Measurements from ENCODE around the gene NCAM1. TPM values are rescaled to one million over a fixed set of nuclear protein-coding genes. Genes with fewer than 3 reads are reported as not detected.
A peak's percentile ranks its signal among the peaks of the same experiment; 100 is the strongest.

The NCAM1 gene
- polyA plus RNA-seq, 3 donors from 2014 or later = 35.7 to 143 (median 49.1) TPM

DNA sequence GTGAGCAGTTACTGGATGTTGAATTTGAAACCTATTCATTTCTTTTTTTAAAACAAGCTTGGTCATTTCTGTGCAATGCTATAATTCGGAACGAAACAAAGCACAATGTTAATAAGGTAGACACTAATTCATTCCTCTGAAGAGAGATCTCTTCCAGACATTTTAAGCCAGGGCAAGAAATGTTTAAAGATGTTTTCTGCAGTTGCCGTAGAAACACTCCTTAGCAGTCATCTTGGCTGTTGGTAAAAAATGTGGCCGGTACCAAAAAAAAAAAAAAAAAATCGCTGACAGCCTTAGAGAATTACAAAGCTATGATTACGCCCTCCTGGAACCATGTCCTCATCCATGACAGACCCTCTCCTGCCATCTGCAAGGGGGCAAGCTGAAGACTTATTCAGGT, 286.7 kb downstream of the NCAM1 start:
- H3K36me3 Mint-ChIP-seq = peaks cover 39 to 61% (median 42%) of the 10 kb centered on the region in 3 donors
- H3K4me1 Mint-ChIP-seq = peaks cover 8 to 27% of the 10 kb centered on the region in 2 donors
- H3K9me3 Mint-ChIP-seq = no peaks in the 10 kb centered on the region
- H3K27ac Mint-ChIP-seq = no peak overlapping the region
- peaks cover 2 to 5% (median 3%) of the 10 kb centered on the region in 3 donors for H3K27me3 Mint-ChIP-seq (ENCODE audit: low read depth in 3 of 3)
- H3K4me3 Mint-ChIP-seq = no peak overlapping the region
- DNase-seq = no peak

DNA sequence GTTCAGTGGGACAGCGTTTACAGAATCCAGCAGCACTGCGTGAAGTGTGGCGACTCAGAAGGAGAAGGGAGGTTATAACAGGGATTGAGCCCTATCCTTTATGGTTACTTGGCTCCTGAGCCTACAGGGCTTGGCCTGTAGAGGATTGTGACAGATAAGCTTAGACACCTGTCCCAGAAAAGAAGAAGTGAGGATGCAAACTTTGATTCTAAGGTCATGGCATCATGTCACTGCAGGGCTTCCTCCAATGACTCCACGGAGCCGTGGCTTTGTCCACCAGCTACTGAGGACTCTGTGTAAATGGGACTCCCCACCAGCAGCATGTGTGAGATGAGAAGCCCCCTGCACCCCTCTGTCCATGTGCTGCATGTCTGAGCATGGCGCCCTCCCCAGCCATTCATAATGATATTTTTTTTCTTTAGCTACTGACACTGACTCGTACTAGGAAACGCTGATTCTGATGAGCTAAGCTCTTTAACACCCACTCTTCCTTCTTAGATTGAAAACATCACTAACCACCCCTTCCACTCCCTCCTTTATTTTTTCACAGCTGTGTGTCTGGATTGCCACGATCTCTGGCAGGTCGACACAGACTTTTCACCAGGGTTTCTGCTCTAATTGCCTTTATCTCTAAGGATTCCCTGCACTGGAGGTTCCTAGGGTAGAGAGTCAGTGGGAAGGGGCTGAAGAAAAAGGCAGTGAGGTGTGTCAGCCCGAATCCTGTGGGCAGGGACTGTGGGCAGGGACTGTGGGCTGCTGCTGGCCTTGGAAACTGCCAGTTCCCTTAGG, 287.7 kb downstream of the NCAM1 start:
- DNase-seq = no peak
- H3K4me3 Mint-ChIP-seq = no peak overlapping the region
- no peaks in the 10 kb centered on the region for H3K9me3 Mint-ChIP-seq
- no peak overlapping the region for H3K27ac Mint-ChIP-seq
- peaks cover 0 to 20% of the 10 kb centered on the region in 2 donors for H3K4me1 Mint-ChIP-seq
- H3K36me3 Mint-ChIP-seq = peaks cover 39 to 55% (median 42%) of the 10 kb centered on the region in 3 donors
- H3K27me3 Mint-ChIP-seq (ENCODE audit: low read depth in 3 of 3) = peaks cover 2 to 3% (median 2%) of the 10 kb centered on the region in 3 donors

DNA sequence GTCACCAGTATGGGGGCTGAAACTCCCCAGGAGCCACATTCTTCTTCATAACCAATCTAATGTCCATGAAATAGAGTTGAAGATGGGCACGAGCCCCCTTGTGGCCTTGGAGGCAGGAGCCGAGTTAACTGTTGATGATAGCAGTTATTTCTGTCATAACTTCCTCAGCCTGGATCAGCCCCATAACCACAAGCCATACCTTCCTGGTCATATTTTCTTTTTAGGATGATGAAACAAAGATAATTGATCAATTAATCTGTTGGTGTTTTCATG, 288.2 kb downstream of the NCAM1 start:
- Mint-ChIP-seq H3K4me3 (no peak overlapping the region), H3K9me3 (no peaks in the 10 kb centered on the region), H3K27me3 (ENCODE audit: low read depth in 3 of 3) (peaks cover 2 to 3% (median 2%) of the 10 kb centered on the region in 3 donors), H3K27ac (no peak overlapping the region), H3K36me3 (peaks cover 36 to 56% (median 37%) of the 10 kb centered on the region in 3 donors), H3K4me1 (peaks cover 0 to 20% of the 10 kb centered on the region in 2 donors)
- no peak for DNase-seq

DNA sequence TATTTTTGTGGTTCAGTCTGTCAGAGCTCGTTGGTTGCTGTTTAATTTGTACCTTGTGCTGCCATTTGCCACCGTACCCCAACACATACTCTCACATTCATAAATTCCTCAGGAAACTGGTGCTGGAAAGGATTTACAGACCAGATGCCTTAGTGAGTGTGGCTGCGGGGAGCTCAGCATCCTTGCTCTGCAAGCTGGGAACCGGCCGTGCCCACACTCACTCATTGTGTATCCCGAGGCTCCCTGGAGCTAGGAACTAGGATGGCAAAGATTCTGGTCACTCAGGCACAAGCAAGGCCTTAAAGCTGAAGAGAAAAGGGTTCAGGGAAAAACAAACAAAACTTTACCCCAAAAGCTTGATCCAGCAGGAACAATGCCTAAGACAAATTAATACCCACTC, 288.6 kb downstream of the NCAM1 start:
- H3K4me3 Mint-ChIP-seq = no peak overlapping the region
- H3K4me1 Mint-ChIP-seq = peaks cover 0 to 20% of the 10 kb centered on the region in 2 donors
- DNase-seq = no peak
- no peak overlapping the region for H3K27ac Mint-ChIP-seq
- no peaks in the 10 kb centered on the region for H3K9me3 Mint-ChIP-seq
- H3K36me3 Mint-ChIP-seq = peaks cover 33 to 54% (median 34%) of the 10 kb centered on the region in 3 donors
- peaks cover 2 to 3% (median 2%) of the 10 kb centered on the region in 3 donors for H3K27me3 Mint-ChIP-seq (ENCODE audit: low read depth in 3 of 3)

DNA sequence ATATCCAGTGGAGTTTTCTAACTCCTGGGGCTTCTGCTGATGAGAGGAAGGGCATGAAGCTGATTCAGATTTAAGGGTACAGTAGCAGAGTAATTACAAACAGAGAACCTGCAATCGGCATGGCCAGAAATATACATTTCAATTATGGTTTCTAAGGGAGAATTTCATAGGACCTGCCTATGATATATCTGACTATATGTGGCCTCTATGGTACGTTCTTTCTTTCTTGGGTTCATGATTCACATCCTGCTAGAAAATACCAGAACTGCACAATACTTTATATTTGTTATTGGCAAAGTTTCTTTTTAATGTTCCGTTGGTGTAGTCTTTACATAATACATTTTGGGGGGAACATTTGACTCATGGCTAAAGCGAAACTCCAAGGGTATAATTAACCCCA, 290.1 kb downstream of the NCAM1 start:
- no peaks in the 10 kb centered on the region for H3K9me3 Mint-ChIP-seq
- DNase-seq = no peak
- peaks cover 0 to 13% of the 10 kb centered on the region in 2 donors for H3K4me1 Mint-ChIP-seq
- no peak overlapping the region for H3K4me3 Mint-ChIP-seq
- H3K36me3 Mint-ChIP-seq = peaks cover 24 to 53% (median 28%) of the 10 kb centered on the region in 3 donors
- H3K27me3 Mint-ChIP-seq (ENCODE audit: low read depth in 3 of 3) = peaks cover 2 to 3% (median 2%) of the 10 kb centered on the region in 3 donors
- H3K27ac Mint-ChIP-seq = no peak overlapping the region

DNA sequence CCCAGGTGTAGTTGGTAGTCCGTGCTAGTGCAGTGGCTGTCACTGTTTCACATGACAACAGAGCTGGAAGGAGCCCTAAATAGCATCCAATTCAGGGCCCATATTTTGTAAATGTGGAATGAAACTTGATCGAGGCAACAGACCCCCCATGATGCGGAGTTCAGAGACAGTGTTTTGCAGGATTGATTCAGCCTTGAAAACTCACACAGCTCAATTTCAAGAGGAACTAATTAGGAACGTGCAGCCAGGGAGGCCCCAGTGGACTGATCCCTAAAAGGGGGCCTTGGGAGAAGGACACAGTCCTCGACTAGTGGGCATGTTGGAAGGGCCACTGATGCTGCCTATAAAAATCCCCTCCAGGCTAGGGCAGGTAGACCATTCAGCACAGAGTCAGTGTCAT, 292.2 kb downstream of the NCAM1 start:
- no peak overlapping the region for H3K4me3 Mint-ChIP-seq
- H3K27me3 Mint-ChIP-seq (ENCODE audit: low read depth in 3 of 3) = peaks cover 2 to 4% (median 3%) of the 10 kb centered on the region in 3 donors
- no peak overlapping the region for H3K27ac Mint-ChIP-seq
- no peaks in the 10 kb centered on the region for H3K9me3 Mint-ChIP-seq
- H3K4me1 Mint-ChIP-seq = no peaks in the 10 kb centered on the region
- DNase-seq = no peak
- peaks cover 12 to 43% (median 17%) of the 10 kb centered on the region in 3 donors for H3K36me3 Mint-ChIP-seq

DNA sequence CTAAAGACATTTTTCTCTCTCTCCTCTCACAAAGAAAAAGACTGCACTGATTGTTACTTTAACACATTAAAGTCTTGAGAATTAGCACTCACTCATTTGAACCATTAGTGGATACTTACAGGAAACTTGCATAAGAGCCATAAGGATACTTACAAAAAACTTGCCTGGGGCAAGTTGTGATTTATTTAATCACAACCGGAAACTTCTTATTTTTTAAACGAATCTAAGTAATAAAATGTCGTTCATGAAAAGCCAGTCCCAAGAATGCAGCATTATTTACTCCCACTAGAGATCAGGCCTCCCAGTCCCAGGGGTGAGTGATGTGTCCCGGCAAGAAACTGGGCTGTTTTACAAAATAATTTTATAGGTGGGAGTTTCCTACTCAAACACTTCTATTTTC, 293.9 kb downstream of the NCAM1 start:
- peaks cover 0 to 3% of the 10 kb centered on the region in 2 donors for H3K4me1 Mint-ChIP-seq
- peaks cover 14 to 39% (median 19%) of the 10 kb centered on the region in 3 donors for H3K36me3 Mint-ChIP-seq
- no peaks in the 10 kb centered on the region for H3K9me3 Mint-ChIP-seq
- no peak overlapping the region for H3K4me3 Mint-ChIP-seq
- no peak overlapping the region for H3K27ac Mint-ChIP-seq
- DNase-seq = no peak
- peaks cover 0 to 2% (median 2%) of the 10 kb centered on the region in 3 donors for H3K27me3 Mint-ChIP-seq (ENCODE audit: low read depth in 3 of 3)

DNA sequence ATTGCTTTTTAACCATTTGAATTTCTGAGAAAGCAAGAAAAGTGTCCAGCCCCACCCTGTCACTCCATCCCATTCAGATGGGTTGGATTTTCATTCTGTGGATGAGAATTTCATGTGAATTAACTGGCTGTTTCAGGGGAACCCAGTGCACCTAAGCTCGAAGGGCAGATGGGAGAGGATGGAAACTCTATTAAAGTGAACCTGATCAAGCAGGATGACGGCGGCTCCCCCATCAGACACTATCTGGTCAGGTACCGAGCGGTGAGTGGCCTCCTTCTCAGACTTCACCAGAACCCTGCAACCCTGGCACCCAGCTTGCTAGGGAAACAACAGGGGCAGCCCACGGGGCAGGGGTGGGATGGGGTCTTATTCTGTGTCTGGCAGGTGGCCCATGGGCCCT, 294.5 kb downstream of the NCAM1 start:
- no peak overlapping the region for H3K27ac Mint-ChIP-seq
- DNase-seq = no peak
- H3K36me3 Mint-ChIP-seq = peaks cover 20 to 41% (median 22%) of the 10 kb centered on the region in 3 donors
- H3K4me1 Mint-ChIP-seq = peaks cover 0 to 9% of the 10 kb centered on the region in 2 donors
- H3K9me3 Mint-ChIP-seq = no peaks in the 10 kb centered on the region
- peaks cover 0 to 2% (median 2%) of the 10 kb centered on the region in 3 donors for H3K27me3 Mint-ChIP-seq (ENCODE audit: low read depth in 3 of 3)
- H3K4me3 Mint-ChIP-seq = no peak overlapping the region

DNA sequence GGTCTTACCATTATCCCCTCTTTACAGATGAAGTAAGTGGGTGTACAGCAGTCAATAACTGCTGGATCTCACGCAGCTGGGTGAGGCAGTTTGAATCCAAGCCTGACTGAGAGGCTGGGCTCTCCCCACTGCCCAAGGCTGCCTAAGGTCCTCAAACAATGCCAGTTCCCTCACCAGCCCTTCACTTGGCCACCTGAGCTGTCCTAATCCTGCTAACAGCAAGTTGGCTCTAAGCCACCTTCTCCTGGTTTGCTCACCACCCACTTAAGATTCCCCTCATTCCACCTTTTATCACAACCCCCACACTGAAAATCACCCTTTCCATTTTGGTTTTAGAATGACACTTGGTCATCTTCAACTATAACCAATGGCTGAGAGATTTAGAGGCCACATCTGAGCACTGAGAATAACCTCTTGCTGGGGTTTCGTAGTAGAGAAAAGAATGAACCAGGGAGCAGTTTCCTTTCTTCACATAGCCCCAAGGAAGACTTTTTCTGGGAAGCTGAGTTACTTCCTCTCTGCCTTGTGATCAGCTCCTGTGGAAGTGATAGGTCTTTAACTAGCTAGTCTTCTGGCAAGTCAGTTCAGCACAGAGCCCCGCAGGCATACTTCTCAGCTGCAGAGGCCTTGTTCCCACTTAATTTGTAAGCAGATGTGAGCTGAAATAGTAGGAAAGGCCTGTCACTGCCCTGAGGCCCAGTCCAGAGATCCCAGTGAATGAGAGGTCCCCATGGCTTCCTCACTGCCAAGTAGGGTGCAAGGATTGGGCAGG, 295.4 kb downstream of the NCAM1 start:
- Mint-ChIP-seq H3K9me3 (no peaks in the 10 kb centered on the region), H3K27ac (peak overlapping the region in 4 of 6 donors; percentile 6 to 60 (median 26)), H3K27me3 (ENCODE audit: low read depth in 3 of 3) (peaks cover 0 to 2% (median 0%) of the 10 kb centered on the region in 3 donors), H3K4me1 (peaks cover 7 to 18% of the 10 kb centered on the region in 2 donors), H3K36me3 (peaks cover 24 to 43% (median 29%) of the 10 kb centered on the region in 3 donors), H3K4me3 (no peak overlapping the region)
- no peak for DNase-seq

DNA sequence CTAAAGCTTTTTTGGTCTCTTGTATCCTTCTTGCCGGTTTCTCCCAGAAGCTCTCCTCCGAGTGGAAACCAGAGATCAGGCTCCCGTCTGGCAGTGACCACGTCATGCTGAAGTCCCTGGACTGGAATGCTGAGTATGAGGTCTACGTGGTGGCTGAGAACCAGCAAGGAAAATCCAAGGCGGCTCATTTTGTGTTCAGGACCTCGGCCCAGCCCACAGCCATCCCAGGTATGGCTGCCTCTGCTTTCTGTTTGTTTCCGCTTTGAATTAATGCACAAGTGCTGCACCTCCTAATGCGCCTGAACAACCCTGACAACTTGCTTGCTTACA, 298.8 kb downstream of the NCAM1 start:
- Mint-ChIP-seq H3K4me1 (peaks cover 20 to 32% of the 10 kb centered on the region in 2 donors), H3K27me3 (ENCODE audit: low read depth in 3 of 3) (peaks cover 0 to 3% (median 2%) of the 10 kb centered on the region in 3 donors), H3K9me3 (no peaks in the 10 kb centered on the region), H3K27ac (no peak overlapping the region), H3K36me3 (peaks cover 35 to 56% (median 42%) of the 10 kb centered on the region in 3 donors), H3K4me3 (no peak overlapping the region)
- DNase-seq = no peak

DNA sequence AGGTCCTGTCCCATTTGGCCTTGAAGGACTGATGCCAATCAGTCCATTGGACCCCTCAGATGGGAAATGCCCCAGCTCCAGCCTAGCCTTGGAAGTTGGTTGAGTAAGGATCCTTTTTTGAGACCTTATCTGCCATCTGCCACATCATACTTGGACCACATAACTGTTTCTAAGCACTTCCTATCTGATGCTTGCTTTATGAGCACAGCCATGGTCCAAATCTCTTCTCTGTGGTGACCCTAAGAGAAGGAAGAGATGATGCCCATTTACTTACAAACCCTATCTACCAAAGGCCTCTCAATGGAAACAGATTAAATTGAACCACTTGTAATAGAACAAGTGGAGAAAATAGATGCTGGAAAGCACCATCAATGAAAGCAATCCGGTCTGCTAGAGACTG, 299.3 kb downstream of the NCAM1 start:
- H3K4me3 Mint-ChIP-seq = no peak overlapping the region
- peaks cover 35 to 55% (median 42%) of the 10 kb centered on the region in 3 donors for H3K36me3 Mint-ChIP-seq
- H3K27me3 Mint-ChIP-seq (ENCODE audit: low read depth in 3 of 3) = peaks cover 0 to 3% (median 2%) of the 10 kb centered on the region in 3 donors
- peak overlapping the region in 4 of 6 donors; percentile 19 to 66 (median 44) for H3K27ac Mint-ChIP-seq
- H3K9me3 Mint-ChIP-seq = no peaks in the 10 kb centered on the region
- H3K4me1 Mint-ChIP-seq = peaks cover 20 to 32% of the 10 kb centered on the region in 2 donors
- DNase-seq = no peak

DNA sequence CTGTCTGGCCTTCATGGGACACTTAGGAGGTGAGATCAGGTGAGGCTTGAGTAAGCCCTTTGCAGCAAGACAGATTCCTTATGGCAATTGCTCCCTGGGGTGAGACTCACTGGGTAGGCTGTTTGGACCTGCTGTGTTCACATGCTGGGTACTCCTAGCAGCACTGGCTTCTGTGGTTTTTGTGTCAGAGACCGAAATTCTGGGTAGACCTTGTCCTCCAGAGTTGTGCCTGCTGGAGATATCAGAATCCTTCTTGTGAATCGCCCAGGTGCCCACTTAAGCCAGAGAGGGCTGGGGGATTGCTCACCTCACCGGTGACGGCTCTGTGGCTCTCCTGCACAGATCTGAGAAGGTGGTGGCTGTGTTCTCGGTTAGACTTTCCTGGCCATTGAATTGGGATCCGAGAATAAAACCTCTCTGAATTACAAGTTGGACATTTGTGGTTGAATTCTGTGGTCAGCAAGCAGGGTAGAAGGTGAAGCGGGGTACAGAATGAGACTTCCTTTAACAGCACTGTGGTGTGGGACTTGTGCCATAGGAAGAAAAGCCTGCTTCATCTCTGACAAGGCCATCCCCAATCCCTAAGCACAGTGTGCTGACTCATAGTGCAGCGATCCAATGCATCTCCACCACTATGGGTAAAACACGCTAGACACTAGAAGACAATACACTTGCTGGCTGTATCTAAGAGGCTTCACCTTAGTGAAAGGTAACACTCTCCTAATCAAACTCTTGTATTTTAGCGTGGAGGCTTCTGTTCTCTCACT, 300.7 kb downstream of the NCAM1 start:
- peaks cover 20 to 32% of the 10 kb centered on the region in 2 donors for H3K4me1 Mint-ChIP-seq
- peak overlapping the region; percentile 34 to 82 (median 69) for H3K27ac Mint-ChIP-seq
- DNase-seq = peak in 1 of 3 donors; percentile 3
- peak overlapping the region in 2 of 5 donors; percentile 8 to 17 for H3K4me3 Mint-ChIP-seq
- H3K27me3 Mint-ChIP-seq (ENCODE audit: low read depth in 3 of 3) = peaks cover 0 to 3% (median under 1%) of the 10 kb centered on the region in 3 donors
- no peaks in the 10 kb centered on the region for H3K9me3 Mint-ChIP-seq
- peaks cover 30 to 51% (median 36%) of the 10 kb centered on the region in 3 donors for H3K36me3 Mint-ChIP-seq

DNA sequence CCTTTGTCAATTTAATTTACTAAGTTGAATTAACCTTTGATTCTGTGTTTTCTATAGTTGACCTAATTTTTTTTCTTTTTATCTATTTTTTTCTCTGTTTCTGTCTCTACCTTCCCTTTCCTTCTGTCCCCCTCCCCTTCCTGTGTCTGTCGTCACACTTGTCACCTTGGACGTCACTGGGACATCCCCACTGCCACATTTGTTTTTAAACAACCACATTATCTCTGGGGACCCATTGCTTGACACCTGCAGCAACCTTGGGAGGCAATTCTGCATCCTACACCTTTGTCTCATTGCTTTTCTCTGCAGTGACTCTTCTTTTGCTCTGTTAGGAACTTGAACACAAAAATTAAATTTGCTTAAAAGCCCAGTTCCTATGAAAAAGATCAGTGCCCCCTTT, 301.4 kb downstream of the NCAM1 start:
- peak overlapping the region in 1 of 5 donors; percentile 17 for H3K4me3 Mint-ChIP-seq

More for the DNA sequence above, 301.4 kb downstream of the NCAM1 start:
- H3K9me3 Mint-ChIP-seq = no peaks in the 10 kb centered on the region
- peaks cover 0 to 5% (median 0%) of the 10 kb centered on the region in 3 donors for H3K27me3 Mint-ChIP-seq (ENCODE audit: low read depth in 3 of 3)
- H3K27ac Mint-ChIP-seq = peak overlapping the region; percentile 0 to 82 (median 69)
- peaks cover 20 to 32% of the 10 kb centered on the region in 2 donors for H3K4me1 Mint-ChIP-seq
- H3K36me3 Mint-ChIP-seq = peaks cover 30 to 53% (median 41%) of the 10 kb centered on the region in 3 donors
- DNase-seq = peak; percentile 28 to 33 (median 29)

All from immature natural killer cell (primary cell).